LHCN-M2 (cell line): ENCODE results near the gene NANOG. TPM values are rescaled to one million over a fixed set of nuclear protein-coding genes. Genes with fewer than 3 reads are reported as not detected.

Experiments used
- total RNA-seq: library from RNA; depleted of rRNA; stranded (reverse); fragments of >200 nt; gene quantifications from 2 replicates; pipeline ENCODE4 v1.2.3, GENCODE V29; 2014; rRNA removed

The NANOG gene
- total RNA-seq, 1 experiment from 2014 or later = not detected

Other genes with a start within 250 kb of the NANOG start
- gene APOBEC1, start 123.5 kb upstream of the NANOG start, total RNA-seq = not detected in 2 replicates
- gene GDF3, start 93.6 kb upstream of the NANOG start, total RNA-seq = not detected in 2 replicates
- not detected in 2 replicates for gene DPPA3, start 78.0 kb upstream of the NANOG start, total RNA-seq
- not detected in 2 replicates for gene CLEC4C, start 42.0 kb upstream of the NANOG start, total RNA-seq
- gene NANOGNB, start 24.2 kb upstream of the NANOG start, total RNA-seq = not detected in 2 replicates
- not detected in 2 replicates for gene SLC2A14, start 83.5 kb downstream of the NANOG start, total RNA-seq
- gene SLC2A3, start 146.8 kb downstream of the NANOG start, total RNA-seq = 25.6 and 36.9 TPM in 2 replicates
- 7.3 and 8.6 TPM in 2 replicates for gene FOXJ2, start 243.3 kb downstream of the NANOG start, total RNA-seq